Astrocyte (in vitro differentiated cells and primary cell): ENCODE results near the gene PLAC1. TPM values are rescaled to one million over a fixed set of nuclear protein-coding genes. Genes with fewer than 3 reads are reported as not detected.

Source experiments
- DNase-seq: peaks from one replicate; pipeline ENCODE4 v3.0.0-alpha.2; 2010; ENCODE audit warnings: low read depth
- FAIRE-seq: peaks from 2 replicates; lab custom pipeline; 2011; peaks lifted over from hg19 to GRCh38; lab: Jason Lieb, UNC
- H2AFZ ChIP-seq: 2 replicates; pipeline ENCODE4 v1.6.0; 2012; ENCODE audit warnings: low read depth, low read length, inconsistent platforms
- H3K27ac ChIP-seq: 2 replicates; pipeline ENCODE4 v1.5.1; 2011; ENCODE audit warnings: low read depth, low read length, inconsistent platforms
- H3K27me3 ChIP-seq: 2 replicates; pipeline ENCODE4 v1.6.0; 2011; ENCODE audit warnings: low read length, inconsistent platforms; ENCODE audit not compliant: insufficient read depth
- H3K36me3 ChIP-seq: 2 replicates; pipeline ENCODE4 v1.5.1; 2011; ENCODE audit warnings: low read length, inconsistent platforms; ENCODE audit not compliant: insufficient read depth
- H3K4me1 ChIP-seq: 2 replicates; pipeline ENCODE4 v1.5.1; 2011; ENCODE audit warnings: low read length, inconsistent platforms; ENCODE audit not compliant: insufficient read depth
- H3K4me2 ChIP-seq: 2 replicates; pipeline ENCODE4 v1.6.0; 2012; ENCODE audit warnings: low read length, inconsistent platforms
- H3K4me3 ChIP-seq: 2 replicates; pipeline ENCODE4 v1.5.1; 2011; ENCODE audit warnings: low read depth, mild to moderate bottlenecking, low read length, inconsistent platforms; ENCODE audit not compliant: insufficient read depth
- H3K79me2 ChIP-seq: 2 replicates; pipeline ENCODE4 v1.6.0; 2012; ENCODE audit warnings: mild to moderate bottlenecking, low read length, inconsistent platforms; ENCODE audit not compliant: insufficient read depth
- H3K9ac ChIP-seq: 2 replicates; pipeline ENCODE4 v1.6.0; 2012; ENCODE audit warnings: mild to moderate bottlenecking, low read length, inconsistent platforms
- H3K9me3 ChIP-seq: 2 replicates; pipeline ENCODE4 v1.5.1; 2012; ENCODE audit warnings: low read depth, mild to moderate bottlenecking, low read length, inconsistent platforms; ENCODE audit not compliant: insufficient read depth
- H4K20me1 ChIP-seq: 2 replicates; pipeline ENCODE4 v1.6.0; 2012; ENCODE audit warnings: low read length, inconsistent platforms; ENCODE audit not compliant: insufficient read depth
- H3K27ac Mint-ChIP-seq: one replicate; pipeline ENCODE4 v1.8.0; 2021; ENCODE audit warnings: mild to moderate bottlenecking, mixed read lengths; ENCODE audit not compliant: unreplicated experiment
- H3K27me3 Mint-ChIP-seq: one replicate; pipeline ENCODE4 v1.8.0; 2021; ENCODE audit warnings: low read depth, mixed read lengths; ENCODE audit not compliant: unreplicated experiment
- H3K36me3 Mint-ChIP-seq: one replicate; pipeline ENCODE4 v1.8.0; 2021; ENCODE audit warnings: low read depth, mixed read lengths; ENCODE audit not compliant: unreplicated experiment
- H3K4me1 Mint-ChIP-seq: one replicate; pipeline ENCODE4 v1.8.0; 2021; ENCODE audit warnings: low read depth, mixed read lengths; ENCODE audit not compliant: unreplicated experiment
- H3K4me3 Mint-ChIP-seq: one replicate; pipeline ENCODE4 v1.8.0; 2021; ENCODE audit warnings: mild to moderate bottlenecking, moderate library complexity, mixed read lengths; ENCODE audit not compliant: unreplicated experiment
- H3K9me3 Mint-ChIP-seq: one replicate; pipeline ENCODE4 v1.8.0; 2021; ENCODE audit warnings: mild to moderate bottlenecking, mixed read lengths; ENCODE audit not compliant: unreplicated experiment
- EZH2 ChIP-seq: IDR thresholded peaks from 2 replicates; pipeline ENCODE4 v1.6.1; 2012; ENCODE audit warnings: mild to moderate bottlenecking, low read length, inconsistent platforms; ENCODE audit not compliant: insufficient read depth
- total RNA-seq: library from RNA; stranded (reverse); gene quantifications from 2 replicates; pipeline ENCODE4 v1.2.1, GENCODE V29; 2021
- TF ChIP-seq, protein P1 (sequence below): IDR thresholded peaks from 2 replicates; pipeline ENCODE4 v1.5.1; 2011; ENCODE audit warnings: low read depth, mild to moderate bottlenecking, inconsistent platforms, low read length, moderate library complexity; ENCODE audit not compliant: insufficient read depth

Gene PLAC1
- total RNA-seq, 1 donor from 2014 or later: 0.61 TPM

GRCh38 chrX:134622056-134622812, 36.0 kb downstream of the PLAC1 start:
- peak overlapping the region; percentile 76 for H3K4me2 ChIP-seq
- H3K27me3 ChIP-seq: no peaks in the 10 kb centered on the region
- peak overlapping the region; percentile 1 for H3K4me3 ChIP-seq
- peaks cover 31% of the 10 kb centered on the region for H3K4me1 Mint-ChIP-seq
- no peaks in the 10 kb centered on the region for H3K9me3 Mint-ChIP-seq
- H3K27ac Mint-ChIP-seq: peak overlapping the region; percentile 94
- H3K4me3 Mint-ChIP-seq: no peak overlapping the region
- peak overlapping the region; percentile 57 for H3K9ac ChIP-seq
- H2AFZ ChIP-seq: peak overlapping the region; percentile 67
- H3K4me1 ChIP-seq: peaks cover 31% of the 10 kb centered on the region
- DNase-seq: peak; percentile 89
- H3K36me3 Mint-ChIP-seq: no peaks in the 10 kb centered on the region
- TF ChIP-seq, protein P1, sequence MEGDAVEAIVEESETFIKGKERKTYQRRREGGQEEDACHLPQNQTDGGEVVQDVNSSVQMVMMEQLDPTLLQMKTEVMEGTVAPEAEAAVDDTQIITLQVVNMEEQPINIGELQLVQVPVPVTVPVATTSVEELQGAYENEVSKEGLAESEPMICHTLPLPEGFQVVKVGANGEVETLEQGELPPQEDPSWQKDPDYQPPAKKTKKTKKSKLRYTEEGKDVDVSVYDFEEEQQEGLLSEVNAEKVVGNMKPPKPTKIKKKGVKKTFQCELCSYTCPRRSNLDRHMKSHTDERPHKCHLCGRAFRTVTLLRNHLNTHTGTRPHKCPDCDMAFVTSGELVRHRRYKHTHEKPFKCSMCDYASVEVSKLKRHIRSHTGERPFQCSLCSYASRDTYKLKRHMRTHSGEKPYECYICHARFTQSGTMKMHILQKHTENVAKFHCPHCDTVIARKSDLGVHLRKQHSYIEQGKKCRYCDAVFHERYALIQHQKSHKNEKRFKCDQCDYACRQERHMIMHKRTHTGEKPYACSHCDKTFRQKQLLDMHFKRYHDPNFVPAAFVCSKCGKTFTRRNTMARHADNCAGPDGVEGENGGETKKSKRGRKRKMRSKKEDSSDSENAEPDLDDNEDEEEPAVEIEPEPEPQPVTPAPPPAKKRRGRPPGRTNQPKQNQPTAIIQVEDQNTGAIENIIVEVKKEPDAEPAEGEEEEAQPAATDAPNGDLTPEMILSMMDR: no peak
- no peak for TF ChIP-seq EZH2
- peak overlapping the region; percentile 74 for H3K27ac ChIP-seq
- no peaks in the 10 kb centered on the region for H3K79me2 ChIP-seq
- H4K20me1 ChIP-seq: no peaks in the 10 kb centered on the region
- H3K9me3 ChIP-seq: no peaks in the 10 kb centered on the region
- no peaks in the 10 kb centered on the region for H3K27me3 Mint-ChIP-seq
- H3K36me3 ChIP-seq: no peaks in the 10 kb centered on the region
- FAIRE-seq: peak; percentile 97

GRCh38 chrX:134619838-134620237, 38.4 kb downstream of the PLAC1 start:
- Mint-ChIP-seq H3K27ac (no peak overlapping the region), H3K9me3 (no peaks in the 10 kb centered on the region), H3K4me1 (peaks cover 31% of the 10 kb centered on the region), H3K4me3 (no peak overlapping the region), H3K27me3 (no peaks in the 10 kb centered on the region), H3K36me3 (no peaks in the 10 kb centered on the region)
- no peaks in the 10 kb centered on the region for H4K20me1 ChIP-seq
- no peak overlapping the region for H2AFZ ChIP-seq
- H3K27me3 ChIP-seq: no peaks in the 10 kb centered on the region
- H3K4me2 ChIP-seq: no peak overlapping the region
- no peak overlapping the region for H3K4me3 ChIP-seq
- DNase-seq (no peak), FAIRE-seq (peak; percentile 67)
- no peaks in the 10 kb centered on the region for H3K36me3 ChIP-seq
- H3K79me2 ChIP-seq: no peaks in the 10 kb centered on the region
- H3K9me3 ChIP-seq: no peaks in the 10 kb centered on the region
- H3K4me1 ChIP-seq: peaks cover 28% of the 10 kb centered on the region
- H3K9ac ChIP-seq: no peak overlapping the region
- no peak overlapping the region for H3K27ac ChIP-seq
- no peak for TF ChIP-seq EZH2
- TF ChIP-seq, protein P1: no peak

DNA sequence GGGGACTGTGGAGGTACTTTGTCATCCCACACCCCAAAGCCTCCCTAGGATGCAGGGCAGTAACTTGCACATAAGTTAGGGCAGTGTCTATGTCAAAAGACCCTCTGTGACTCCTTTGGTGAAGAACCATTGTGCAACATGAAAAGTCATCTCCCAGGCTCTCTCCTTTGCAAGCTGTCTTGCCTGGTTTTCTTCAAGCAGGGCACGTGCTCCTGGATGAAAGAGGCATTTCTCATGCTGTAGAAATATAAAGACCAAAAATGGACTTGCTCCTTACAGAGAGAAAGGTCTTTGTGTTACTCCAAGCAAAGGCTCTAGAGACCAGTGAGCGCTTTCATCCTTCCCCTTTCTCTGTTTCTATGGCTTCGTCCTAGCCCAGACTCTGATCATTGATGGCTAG, 44.9 kb downstream of the PLAC1 start:
- no peak for TF ChIP-seq EZH2
- TF ChIP-seq, protein P1: no peak
- peak; percentile 60 for FAIRE-seq
- no peak overlapping the region for H3K4me3 Mint-ChIP-seq
- Histone ChIP-seq H3K4me2 (no peak overlapping the region), H4K20me1 (no peaks in the 10 kb centered on the region), H3K4me3 (no peak overlapping the region), H3K36me3 (no peaks in the 10 kb centered on the region), H3K4me1 (no peaks in the 10 kb centered on the region), H3K27ac (no peak overlapping the region), H3K9me3 (no peaks in the 10 kb centered on the region), H3K79me2 (no peaks in the 10 kb centered on the region), H2AFZ (no peak overlapping the region), H3K27me3 (no peaks in the 10 kb centered on the region), H3K9ac (no peak overlapping the region)
- no peaks in the 10 kb centered on the region for H3K9me3 Mint-ChIP-seq
- H3K27ac Mint-ChIP-seq: no peak overlapping the region
- peaks cover 1% of the 10 kb centered on the region for H3K27me3 Mint-ChIP-seq
- H3K4me1 Mint-ChIP-seq: no peaks in the 10 kb centered on the region
- no peaks in the 10 kb centered on the region for H3K36me3 Mint-ChIP-seq
- no peak for DNase-seq
